GM18499 (cell line): ENCODE measurements around the gene OPN1MW3.
"Not testable (repeated sequence)": the region's sequence is repeated elsewhere in the genome, so short reads cannot be mapped to it uniquely, and the experiment has no call there.

Experiments used
- ATAC-seq: cut with Tn5 transposase; IDR thresholded peaks from one replicate; pipeline ENCODE4 v1.9.1; 2021; ENCODE audit warnings: moderate number of reproducible peaks; ENCODE audit not compliant: insufficient read depth, unreplicated experiment

The OPN1MW3 gene

GRCh38 chrX:154257282-154257681, at the start of gene OPN1MW3:
Gene OPN1MW3, plus strand, starts transcription at chrX:154257582. Its CDS starts 38 bp downstream, at chrX:154257620.
- not testable (repeated sequence) for ATAC-seq

- peak; percentile 80 for ATAC-seq
Measured at GRCh38 chrX:154209670-154210418, 47.5 kb upstream of the OPN1MW3 start.

DNA sequence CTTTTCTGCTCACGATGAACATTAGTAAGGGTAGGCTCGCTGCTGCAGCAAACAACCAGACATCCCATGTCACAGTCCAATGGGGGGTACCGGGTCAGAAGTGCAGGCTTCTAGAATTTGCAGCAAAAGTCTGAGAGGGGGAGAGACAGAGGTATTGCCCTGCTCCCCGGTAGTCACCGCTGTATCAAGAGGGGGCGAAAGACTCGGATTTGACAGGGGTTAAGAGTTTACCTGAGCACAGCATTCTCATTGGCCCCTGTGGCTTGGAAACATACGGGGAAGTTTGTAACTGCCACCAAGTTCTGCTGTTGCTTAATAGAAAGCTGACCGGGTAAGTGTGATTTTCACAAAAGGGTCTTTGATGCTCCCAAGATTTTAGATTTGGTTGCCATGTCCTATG, 46.3 kb upstream of the OPN1MW3 start:
- ATAC-seq, result not testable (repeated sequence)

DNA sequence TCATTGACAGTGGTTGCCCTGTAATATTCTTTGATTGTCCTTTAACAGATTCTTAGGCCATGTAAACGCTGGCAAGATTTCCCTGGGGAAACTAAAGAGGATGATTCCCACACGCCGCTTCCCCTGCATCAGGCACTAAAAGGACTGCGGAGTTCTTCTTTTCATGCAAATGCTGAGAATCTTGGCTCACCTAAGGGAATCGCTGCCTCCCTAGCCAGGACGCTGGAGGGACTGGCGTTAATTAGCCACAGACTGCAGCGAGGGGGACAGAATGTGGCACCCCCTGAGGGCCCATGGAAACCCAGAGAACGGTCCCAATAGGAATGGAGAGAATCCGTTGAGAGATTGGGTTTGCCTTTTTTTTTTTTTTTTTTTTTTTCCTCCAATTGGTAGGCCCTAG, 45.9 kb upstream of the OPN1MW3 start:
- ATAC-seq, result not testable (repeated sequence)

DNA sequence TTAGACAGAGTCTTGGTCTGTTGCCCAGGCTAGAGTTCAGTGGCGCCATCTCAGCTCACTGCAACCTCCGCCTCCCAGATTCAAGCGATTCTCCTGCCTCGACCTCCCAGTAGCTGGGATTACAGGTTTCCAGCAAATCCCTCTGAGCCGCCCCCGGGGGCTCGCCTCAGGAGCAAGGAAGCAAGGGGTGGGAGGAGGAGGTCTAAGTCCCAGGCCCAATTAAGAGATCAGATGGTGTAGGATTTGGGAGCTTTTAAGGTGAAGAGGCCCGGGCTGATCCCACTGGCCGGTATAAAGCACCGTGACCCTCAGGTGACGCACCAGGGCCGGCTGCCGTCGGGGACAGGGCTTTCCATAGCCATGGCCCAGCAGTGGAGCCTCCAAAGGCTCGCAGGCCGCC, 37.9 kb upstream of the OPN1MW3 start, which contains the start of gene OPN1MW2:
OPN1MW2 (plus strand) TSS at position 301 of the 400 bp plus-strand sequence; CDS start at position 361, 60 bp downstream.
- ATAC-seq, result not testable (repeated sequence)

GRCh38 chrX:154225292-154225691, 32.1 kb upstream of the OPN1MW3 start:
- ATAC-seq, result not testable (repeated sequence)

GRCh38 chrX:154226706-154227105, 30.7 kb upstream of the OPN1MW3 start:
- not testable (repeated sequence) for ATAC-seq

DNA sequence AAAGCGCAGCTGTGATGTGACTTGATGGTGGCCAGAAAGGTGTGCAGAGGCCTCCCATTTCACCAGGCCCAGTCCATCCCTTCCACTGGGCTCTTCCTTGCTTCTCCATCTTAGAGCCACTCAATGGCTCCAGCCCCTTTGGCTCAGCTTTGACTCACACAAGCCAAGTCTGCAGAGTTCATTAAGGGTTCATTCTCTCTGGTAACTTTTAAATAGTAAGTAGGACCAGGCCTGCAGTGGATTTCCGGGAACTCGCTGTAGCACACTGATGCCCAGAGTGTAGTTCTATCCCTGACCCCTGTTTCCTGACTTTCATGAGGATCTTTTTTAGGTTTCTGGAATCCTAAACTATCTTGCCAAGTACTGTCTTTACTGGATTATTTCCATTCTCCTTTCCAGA, 25.9 kb upstream of the OPN1MW3 start:
- not testable (repeated sequence) for ATAC-seq

- ATAC-seq, result not testable (repeated sequence)
Measured at GRCh38 chrX:154233620-154234019, 23.8 kb upstream of the OPN1MW3 start.

DNA sequence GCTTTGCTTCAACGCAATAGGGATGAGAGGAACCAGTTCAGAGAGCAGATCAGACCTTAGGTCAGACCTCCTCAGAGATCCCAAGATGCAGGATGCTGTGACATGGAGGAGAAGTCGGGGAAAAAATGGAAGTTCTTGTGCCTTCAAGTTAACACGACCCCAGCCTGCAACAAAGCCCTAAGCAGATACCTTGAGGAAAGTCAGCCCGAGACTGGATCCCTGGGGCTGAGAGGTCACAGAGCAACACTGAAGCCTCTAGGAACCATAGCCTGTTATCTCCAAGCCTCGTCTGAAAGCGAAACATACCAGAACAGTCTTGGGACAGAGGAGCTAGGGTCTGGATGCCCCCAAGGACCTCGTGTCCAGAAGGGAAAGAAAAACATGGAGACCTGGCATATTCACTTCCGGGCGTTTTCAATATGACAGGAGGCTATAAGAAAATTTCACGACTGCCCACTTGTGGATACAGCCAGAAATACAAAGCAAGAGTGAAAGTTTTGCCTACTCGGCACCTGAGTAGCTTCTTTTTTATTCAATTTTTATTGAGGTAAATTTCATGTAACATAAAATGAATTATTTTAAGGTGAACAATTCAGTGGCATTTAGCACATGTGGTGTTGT, 18.3 kb upstream of the OPN1MW3 start:
- not testable (repeated sequence) for ATAC-seq

GRCh38 chrX:154239982-154240503, 17.3 kb upstream of the OPN1MW3 start:
- ATAC-seq, result not testable (repeated sequence)

GRCh38 chrX:154247377-154248045, 9.9 kb upstream of the OPN1MW3 start:
- peak; percentile 90 for ATAC-seq

DNA sequence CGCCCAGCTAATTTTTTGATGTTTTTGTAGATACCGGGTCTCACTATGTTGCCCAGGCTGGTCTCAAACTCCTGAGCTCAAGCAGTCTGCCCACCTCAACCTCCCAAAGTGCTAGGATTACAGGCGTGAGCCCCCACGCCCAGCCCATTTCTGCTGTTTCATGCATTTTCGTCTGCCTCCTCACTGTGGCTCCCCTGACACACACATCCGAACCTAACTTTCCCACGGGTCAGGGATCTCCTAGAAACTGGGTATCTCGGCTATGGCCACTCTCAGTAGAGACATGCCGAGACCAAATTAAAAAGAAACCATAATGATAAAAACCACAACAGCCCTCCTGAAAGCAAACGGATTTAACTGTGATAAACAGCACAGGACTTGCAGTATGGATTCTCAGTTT, 9.3 kb upstream of the OPN1MW3 start:
- not testable (repeated sequence) for ATAC-seq

DNA sequence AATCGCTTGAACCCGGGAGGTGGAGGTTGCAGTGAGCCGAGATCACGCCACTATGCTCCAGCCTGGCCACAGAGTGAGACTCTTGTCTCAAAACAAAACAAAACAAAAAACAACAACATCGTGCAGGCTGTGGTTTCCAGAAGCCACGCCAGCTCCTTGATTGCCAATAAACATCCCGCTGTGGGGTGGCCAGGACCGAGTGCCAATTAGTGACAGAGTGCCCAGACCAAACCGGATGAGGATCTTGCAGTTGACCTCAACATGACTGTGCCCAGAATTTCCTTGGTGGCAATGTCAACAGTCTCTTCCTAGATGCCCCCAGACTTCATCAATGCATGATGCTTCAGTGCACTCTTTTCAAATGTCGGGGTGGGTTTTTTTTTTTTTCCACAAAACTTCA, 1.3 kb downstream of the OPN1MW3 start:
- ATAC-seq, result not testable (repeated sequence)

DNA sequence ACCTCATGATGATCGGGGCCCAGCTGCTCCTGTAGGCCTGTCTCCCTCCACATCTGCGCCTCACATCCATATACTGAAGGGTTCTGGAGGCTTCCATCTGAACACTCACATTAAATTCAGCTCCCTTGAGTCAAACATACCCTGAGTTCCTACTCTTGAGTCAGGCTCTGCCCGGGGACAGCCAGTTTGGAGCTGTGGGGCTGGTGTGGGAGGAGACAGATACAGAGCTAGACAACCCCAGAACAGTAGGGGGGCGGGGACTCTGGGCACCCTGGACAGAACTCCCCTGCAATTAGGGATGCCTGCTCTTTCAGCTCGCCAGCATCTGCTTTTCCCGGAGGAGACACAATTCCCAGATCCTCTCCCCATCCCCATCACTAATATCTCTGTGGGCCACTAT, 5.7 kb downstream of the OPN1MW3 start:
- not testable (repeated sequence) for ATAC-seq

DNA sequence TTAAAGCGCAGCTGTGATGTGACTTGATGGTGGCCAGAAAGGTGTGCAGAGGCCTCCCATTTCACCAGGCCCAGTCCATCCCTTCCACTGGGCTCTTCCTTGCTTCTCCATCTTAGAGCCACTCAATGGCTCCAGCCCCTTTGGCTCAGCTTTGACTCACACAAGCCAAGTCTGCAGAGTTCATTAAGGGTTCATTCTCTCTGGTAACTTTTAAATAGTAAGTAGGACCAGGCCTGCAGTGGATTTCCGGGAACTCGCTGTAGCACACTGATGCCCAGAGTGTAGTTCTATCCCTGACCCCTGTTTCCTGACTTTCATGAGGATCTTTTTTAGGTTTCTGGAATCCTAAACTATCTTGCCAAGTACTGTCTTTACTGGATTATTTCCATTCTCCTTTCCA, 11.9 kb downstream of the OPN1MW3 start:
- ATAC-seq, result not testable (repeated sequence)

DNA sequence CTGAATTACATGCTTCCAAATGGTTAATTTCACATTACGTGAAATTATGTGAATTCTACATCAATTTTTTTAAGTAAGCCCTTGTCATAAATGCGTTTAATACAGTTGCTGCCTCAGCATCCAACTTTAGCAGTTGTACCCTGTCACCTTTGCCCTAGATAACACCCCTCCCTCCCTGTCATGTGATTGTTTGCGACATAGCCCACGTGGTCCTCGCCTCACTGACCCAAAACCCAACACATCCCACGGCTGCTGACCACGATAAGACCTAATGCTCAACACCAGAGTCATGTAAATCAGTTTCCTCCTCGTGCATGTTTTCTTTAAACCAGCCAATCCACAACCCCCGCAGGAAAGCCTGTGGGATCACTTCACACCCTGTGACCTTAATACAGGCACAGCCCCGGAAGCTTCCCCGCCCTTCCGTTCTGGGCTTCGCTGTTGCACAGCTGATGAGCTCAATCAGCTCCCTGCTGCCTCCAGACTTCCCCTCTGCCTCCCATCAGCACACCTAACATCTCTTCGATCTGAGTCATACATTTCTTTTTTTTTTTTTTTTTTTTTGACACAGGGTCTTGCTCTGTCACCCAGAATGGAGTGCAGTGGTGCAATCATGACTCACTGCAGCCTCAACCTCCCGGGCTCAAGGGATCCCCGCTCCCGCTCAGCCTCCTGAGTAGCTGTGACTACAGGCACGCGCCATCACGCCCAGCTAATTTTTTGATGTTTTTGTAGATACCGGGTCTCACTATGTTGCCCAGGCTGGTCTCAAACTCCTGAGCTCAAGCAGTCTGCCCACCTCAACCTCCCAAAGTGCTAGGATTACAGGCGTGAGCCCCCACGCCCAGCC, 27.3 kb downstream of the OPN1MW3 start:
- peak; percentile 79 for ATAC-seq

- ATAC-seq, result not testable (repeated sequence)
Measured at GRCh38 chrX:154286406-154286805, 29.0 kb downstream of the OPN1MW3 start.

DNA sequence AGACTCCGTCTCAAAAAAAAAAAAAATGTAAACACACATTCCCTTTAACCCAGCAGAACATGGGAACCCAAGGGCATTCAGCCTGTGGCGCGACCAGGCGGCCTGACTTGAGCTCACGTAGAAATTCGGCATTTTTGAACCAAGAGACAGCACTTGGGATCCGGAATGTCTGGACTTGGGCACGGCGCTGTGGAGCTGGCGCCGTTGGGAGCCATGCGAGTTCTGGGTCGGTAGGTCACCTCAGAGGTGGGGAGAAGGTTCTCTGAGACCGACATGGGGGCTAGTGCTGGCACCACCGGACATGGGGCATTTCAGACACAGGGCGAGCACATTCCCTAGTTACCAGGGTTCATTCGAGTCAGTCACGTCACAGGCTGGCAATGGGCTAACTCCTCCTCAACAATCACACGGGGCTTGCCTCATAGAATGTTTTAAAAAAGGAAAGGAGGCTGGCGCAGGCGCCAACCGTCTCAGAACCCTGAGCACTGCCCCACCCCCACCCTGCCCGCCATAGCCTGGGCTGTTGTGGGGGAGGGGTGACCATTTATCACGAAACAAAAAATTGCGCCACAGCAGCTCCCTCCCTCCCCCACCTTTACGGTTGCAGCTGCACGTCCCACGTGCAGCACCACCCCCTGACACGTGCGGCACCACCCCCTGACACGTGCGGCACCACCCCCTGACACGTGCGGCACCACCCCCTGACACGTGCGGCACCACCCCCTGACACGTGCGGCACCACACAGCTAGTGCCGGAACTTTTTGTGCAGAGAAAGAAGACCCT, 37.6 kb downstream of the OPN1MW3 start, which contains the start of gene TEX28:
TEX28 (minus strand) TSS at position 334 of the 784 bp plus-strand sequence. CDS start 3,007 bp downstream, outside the sequence.
- no peak for ATAC-seq
